Medulla oblongata (tissue), 1 donor: ENCODE data around the gene CARD18.
"Not testable (repeated sequence)": the region's sequence is repeated elsewhere in the genome, so short reads cannot be mapped to it uniquely, and the experiment has no call there.

ENCODE experiments used
- DNase-seq: peaks from one replicate; pipeline ENCODE4 v3.0.0-alpha.2; 2015; ENCODE audit errors: extremely low spot score

CARD18 gene

GRCh38 chr11:105132716-105133511, 6.7 kb downstream of the CARD18 start:
- no peak for DNase-seq

GRCh38 chr11:105130189-105130813, 9.3 kb downstream of the CARD18 start:
- DNase-seq = no peak

GRCh38 chr11:105124756-105125155, 14.8 kb downstream of the CARD18 start:
- DNase-seq = no peak

- DNase-seq = no peak
These were observed 28.2 kb downstream of the CARD18 start for GRCh38 chr11:105111145-105111944.

- DNase-seq = no peak
These were observed 28.9 kb downstream of the CARD18 start for GRCh38 chr11:105110688-105111030.

- DNase-seq = no peak
These were observed 29.5 kb downstream of the CARD18 start for GRCh38 chr11:105109855-105110687.

- DNase-seq = no peak
These were observed 30.2 kb downstream of the CARD18 start for GRCh38 chr11:105109321-105109720.

GRCh38 chr11:105108247-105108646, 31.3 kb downstream of the CARD18 start:
- DNase-seq = no peak

GRCh38 chr11:105107226-105107825, 32.2 kb downstream of the CARD18 start:
- not testable (repeated sequence) for DNase-seq

- DNase-seq = no peak
These were observed 33.4 kb downstream of the CARD18 start for GRCh38 chr11:105106140-105106539.

GRCh38 chr11:105104292-105104691, 35.3 kb downstream of the CARD18 start:
- no peak for DNase-seq

GRCh38 chr11:105103336-105103735, 36.2 kb downstream of the CARD18 start:
- no peak for DNase-seq

- DNase-seq = not testable (repeated sequence)
These were observed 37.4 kb downstream of the CARD18 start for GRCh38 chr11:105102079-105102581.

- DNase-seq = no peak
These were observed 38.5 kb downstream of the CARD18 start for GRCh38 chr11:105100981-105101630.

- DNase-seq = no peak
These were observed 39.4 kb downstream of the CARD18 start for GRCh38 chr11:105100206-105100605.

- not testable (repeated sequence) for DNase-seq
These were observed 40.0 kb downstream of the CARD18 start for GRCh38 chr11:105099594-105099993.

- DNase-seq = no peak
These were observed 47.0 kb downstream of the CARD18 start for GRCh38 chr11:105092256-105093239.
